NCI-H2196 (cell line): ENCODE data around the gene SLC6A13.

Source experiments
- DNase-seq: peaks from one replicate; lab custom pipeline; 2025; ENCODE audit not compliant: unreplicated experiment; lab: John Stamatoyannopoulos, UW

The SLC6A13 gene

DNA sequence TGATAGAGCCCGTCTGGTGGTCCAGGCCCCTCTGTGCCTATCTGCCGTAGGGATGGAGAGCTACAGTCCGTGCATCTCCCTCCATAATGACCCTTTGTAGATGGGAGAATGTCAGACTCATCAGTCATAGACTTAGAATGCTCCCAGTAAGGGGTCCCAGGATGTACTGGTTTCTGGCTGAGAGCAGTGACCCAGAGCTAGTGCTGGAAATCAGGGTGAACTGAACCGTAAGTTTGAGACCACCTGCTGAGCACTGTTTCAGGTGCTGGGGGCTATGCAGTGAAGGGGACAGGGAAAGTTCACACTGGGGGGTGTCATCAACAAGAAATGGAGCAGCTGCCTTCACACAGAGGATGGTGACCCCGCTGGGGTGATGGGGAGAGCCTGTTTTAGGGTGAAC, 82.8 kb downstream of the SLC6A13 start:
- no peak for DNase-seq

DNA sequence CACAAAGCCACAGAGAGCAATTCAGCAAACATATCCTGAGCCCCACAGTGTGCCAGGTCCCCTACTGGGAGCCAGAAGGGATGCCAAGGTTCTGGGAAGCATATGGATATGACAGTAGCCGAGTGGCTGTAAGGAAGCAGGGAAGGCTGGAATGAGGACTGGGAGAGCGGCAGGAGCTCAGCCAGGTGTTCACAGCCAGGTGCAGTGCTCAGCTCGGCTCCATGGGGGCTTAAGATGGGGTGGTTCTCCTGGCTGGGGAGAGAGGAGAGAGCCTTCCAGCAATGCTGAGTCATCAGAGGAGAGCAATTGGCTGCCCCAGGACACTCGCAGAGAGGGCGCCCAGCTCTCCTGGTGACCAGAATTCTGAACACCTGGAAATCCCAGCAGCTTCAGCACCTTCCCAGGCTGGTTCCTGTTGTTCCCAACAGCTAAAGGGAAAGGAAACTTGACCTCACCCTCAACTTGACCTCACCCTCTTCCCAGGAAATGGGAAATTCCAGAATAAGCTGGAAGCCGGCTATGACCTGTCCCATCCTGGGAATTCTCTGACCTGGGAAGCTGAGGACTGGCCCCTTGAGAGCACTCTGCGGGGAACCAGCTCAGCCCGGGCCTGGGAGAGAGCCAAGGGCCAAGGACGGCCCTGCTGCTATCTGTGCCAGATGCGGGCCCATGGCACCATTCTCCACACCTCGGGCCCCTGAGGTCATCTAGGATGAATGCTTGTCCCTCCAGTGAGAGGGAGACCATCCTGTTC, 83.3 kb downstream of the SLC6A13 start:
- no peak for DNase-seq

DNA sequence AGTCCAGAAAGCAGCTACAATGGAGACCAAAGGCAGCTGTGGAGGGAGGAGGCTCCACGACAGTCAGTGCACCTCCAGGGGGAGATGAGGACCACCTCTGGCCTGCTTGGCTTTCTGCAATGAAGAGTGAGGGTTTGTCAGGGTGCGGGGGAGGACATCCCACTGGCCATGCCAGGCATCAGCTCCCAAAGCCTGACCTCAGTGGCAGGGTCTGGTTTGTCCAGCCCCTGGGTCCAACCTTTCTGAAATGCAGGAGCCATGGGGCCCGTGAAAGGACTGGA, 83.9 kb downstream of the SLC6A13 start:
- no peak for DNase-seq

DNA sequence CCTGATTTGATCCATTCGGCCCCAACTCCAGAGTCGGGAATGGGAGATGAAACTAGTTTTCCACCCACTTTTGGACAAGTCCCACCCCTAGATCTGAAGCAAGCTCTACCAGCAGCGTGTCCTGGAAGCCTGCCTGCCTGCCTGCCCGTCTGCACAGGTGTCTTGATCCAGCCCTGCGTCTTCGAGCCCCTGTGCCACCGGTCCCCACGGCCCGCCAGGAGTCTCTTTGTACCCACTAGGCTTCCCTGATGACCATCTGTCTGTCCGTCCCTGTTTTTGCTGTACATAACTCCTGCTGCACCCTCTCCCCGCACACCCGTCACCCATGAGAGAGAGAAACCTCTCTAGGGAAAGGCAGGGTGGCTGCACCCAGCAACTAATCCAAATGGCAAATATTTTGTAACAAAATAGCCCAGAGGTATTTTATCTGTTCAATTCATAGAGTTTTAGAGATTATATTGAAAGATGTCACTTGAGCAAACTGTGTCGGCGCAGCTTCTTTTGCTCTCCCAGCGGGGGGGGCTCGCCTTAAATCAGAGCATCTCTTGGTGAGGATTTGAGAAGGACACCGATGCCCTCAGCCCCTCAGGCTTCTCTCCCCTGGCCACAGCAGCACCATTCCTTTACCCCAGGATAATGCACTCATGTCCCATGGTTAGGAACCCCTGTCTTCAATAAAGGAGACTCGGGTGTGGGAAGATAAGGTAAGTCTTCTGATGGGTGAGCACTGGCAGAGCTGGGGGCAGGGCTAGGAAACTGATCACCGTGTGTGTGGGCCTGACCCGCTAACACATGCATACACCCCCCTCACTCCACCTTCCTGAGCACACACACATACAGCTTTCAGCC, 84.4 kb downstream of the SLC6A13 start:
- no peak for DNase-seq

DNA sequence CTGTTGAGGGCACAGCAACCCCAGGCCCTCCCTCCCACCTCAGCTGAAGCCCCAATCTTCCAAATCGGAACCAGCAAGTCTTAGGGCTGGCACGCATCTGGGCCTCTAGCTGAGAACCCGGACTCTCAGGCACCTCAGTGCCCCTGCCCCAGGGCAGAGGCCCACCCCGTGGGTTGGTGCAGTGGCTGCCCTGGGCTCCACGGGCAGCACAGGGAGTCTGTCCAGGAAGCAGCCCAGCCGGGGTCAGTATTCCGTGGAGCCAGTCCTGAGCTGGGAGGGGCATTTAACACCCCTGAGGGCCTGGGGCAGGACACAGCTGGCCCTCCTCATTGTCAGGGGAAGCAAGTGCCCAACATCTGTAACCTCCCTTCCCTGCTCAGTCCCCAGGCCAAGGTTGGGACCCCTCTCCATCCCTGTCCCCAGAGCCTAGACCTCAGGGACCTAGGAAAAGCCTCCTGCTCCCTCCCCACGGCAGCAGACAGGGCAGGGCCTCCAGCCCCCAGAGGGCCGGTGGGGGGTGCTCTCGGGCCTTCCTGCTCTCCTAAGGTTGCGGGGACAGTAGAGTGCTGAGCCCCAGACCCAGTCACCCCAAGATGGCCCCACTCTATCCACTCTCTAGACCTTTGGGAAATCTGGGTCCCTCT, 85.2 kb downstream of the SLC6A13 start:
- DNase-seq, result no peak

DNA sequence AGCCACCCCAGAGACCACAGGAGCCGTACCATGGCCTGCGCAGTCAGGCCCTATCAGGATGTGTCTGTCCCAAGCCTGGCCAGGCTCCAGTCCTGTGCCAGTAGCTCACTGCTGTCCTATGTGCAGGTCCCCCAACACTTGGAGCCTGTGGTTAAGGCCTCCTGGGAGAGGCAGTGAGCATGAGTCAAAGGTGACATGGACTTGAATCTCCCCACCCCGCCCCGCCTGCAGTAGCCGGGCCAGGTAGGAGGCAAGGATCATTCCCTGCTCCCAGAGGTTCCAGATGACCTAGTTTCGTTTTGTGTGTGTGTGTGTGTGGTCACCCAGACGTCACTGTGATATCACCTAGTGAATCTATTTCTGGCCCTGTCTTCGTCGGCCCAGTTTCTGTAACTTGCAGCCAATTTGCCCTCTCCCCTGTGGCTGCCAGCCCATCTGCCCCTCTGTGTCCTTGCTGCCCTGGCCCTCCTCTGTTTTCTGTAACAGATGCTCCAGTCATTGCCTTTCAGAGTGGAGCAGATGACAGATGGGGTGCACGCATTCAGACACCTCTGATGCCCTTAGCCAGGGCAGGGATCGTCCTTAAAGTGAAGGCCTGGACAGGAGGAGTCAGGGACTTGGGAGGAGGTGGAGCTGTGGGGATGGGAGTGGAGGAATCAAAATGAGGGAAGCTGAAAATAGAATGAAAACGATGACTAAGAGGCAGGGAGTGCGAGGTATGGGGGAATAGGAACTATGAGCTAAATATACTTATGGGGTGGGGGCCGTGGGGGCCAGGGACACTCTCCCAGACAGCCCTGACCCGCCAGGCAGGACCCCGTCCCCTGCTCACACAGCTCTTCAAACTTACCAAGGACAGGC, 86.1 kb downstream of the SLC6A13 start:
- no peak for DNase-seq

DNA sequence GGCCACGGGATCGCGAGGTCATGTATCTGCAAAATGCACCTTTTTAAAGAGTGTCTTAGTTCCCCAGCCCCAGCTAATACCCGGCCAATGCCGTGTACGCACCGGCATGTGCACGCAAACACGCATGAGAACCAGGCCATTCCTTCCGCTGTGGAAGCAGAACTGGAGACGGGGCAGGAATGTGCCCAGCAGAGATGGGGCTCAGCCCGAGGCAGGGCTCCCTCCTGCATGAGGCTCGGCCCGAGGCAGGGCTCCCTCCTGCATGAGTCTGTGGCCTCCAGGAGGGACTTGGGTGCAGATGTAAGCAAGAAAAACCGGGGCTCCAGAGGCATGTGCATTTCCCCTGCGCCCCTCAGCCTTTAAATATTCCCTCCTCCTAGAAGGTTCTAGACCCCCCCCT, 86.9 kb downstream of the SLC6A13 start:
- DNase-seq, result no peak

DNA sequence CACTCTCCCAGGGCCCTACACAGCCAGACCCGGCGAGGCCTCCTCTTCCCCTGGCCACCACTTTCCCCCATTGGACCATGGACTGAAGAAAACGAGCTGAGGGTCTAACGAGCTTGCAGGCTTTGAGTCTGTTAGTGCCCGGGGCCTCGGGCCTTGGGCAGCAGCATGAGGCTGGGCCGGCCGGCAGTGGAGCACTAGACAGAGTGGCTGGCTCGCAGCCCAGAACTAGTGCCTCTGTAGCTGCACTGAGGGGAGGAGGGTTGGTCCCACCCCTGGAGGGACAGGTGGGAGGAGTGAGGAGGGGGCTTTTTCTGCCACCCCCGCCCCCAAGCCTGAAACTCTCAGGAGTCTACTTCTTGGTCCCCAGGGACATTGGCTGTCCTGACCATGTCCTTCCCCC, 87.4 kb downstream of the SLC6A13 start:
- peak; percentile 5 for DNase-seq

DNA sequence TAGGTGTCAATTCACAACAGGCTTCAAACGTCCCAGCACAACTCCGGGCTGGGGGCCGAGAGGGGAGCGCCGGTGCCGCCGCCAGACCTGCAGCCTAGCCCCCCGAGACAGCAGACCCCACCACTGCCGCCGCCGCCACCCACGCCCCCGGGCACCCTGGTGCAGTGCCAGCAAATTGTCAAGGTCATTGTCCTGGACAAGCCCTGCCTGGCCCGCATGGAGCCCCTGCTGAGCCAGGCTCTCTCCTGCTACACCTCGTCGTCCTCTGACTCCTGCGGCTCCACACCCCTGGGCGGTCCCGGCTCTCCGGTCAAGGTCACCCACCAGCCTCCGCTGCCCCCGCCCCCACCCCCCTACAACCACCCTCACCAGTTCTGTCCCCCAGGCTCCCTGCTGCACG, 88.0 kb downstream of the SLC6A13 start:
- DNase-seq, result no peak

DNA sequence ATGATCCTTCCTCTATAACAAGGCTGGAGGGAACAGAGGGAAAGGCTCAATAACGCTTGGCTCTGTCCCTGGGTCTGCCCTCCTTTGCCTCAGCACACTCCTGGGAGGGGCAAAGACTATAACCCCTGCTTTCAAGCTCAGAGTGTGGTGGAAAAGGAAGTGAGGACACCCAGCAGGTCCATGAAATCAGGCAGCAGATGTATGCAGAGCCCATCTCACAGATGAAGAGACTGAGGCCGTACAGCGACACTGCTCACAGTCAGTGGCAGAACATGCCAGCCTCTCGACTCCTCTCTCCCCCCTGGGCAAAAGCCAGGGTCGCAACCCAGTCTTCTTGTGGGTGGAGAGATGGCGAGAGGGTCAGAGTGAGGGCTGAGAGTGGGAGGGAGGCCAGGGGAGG, 88.5 kb downstream of the SLC6A13 start:
- no peak for DNase-seq

DNA sequence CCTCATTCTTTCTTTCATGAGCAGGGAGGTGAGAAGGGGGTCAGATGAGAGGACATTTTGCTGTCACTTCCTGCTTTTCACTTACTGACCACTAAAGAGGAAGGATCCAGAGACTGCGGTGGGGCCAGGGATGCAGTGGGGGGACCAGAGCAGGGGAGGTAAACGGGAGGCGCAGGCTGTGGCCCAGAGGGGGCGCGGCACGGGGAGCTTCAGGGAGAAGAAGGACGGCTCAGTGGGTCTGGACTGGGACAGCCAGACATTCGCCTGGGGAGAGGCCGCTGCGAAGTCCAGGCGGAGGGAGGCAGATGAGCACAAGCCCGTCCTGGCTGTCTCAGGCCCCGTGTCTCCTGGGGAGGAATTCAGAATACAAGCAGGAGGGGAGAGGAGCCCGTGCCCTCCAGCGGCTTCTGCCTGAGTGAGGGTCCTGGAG, 89.9 kb downstream of the SLC6A13 start:
- no peak for DNase-seq

DNA sequence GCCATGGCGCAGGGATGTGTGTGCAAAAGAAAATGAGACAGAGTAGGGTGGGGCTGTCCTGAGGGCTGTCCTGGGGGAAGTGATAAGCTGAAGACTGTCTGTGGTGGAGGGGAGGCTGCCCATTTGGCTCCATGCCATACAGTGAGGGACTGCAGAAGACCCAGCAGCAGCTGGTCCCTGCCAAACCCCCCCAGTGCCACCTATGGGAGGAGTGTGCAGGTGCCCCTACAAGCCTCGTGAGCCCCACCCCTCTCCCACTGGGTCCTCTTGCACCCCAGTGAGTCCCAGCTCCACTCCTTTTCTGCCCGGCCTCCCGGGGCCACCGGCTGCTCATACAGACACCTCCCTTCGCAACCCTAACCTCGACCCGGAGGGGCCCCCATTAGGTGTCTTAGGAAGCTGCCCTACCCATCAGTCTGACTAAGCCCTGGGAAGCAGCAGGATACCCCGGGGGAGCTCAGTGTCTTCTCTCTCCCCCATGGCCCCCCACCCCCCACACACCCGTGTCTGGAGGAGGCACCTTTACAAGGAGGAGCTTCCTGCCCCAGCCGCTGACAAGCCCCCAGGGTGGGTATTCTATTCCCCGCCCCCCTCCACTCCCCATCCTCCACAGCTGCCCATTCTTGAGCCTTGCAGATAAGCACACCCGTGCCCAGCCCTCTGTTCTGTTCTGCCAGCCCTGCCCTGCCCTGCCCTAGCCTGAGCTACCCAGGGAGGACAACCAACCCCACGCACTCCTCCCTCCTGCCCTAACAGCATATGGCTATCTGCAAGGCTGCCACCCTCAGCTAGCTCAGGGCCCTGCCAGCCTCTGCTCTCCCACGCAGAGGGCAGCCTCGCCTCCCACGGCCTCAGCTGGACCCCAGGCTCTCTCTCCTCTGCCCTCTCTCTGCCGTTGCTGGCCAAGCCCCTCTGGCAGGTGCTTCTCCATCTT, 90.6 kb downstream of the SLC6A13 start:
- DNase-seq, result no peak

DNA sequence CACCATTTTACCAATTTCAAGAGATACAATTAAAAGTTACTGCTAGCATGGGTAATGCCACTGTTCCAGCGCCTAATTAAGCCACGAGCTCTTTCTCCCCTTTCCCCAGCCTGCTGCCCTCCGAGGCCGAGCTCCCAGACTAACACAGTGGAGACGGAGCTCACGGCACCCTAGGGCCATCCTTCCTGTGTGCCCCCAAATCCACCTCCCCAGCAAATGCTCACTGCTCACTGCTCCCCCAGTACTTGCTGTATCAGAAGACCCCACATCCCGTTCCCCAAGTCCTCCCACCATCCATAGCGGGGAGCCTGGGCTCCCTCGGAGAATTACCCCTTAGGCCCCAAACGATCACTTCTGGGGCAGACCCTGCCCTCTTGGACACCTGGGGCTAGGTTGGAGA, 91.4 kb downstream of the SLC6A13 start:
- no peak for DNase-seq
